ENCODE data around the gene PCYT2. TPM values are rescaled to one million over a fixed set of nuclear protein-coding genes. Genes with fewer than 3 reads are reported as not detected.

Gene PCYT2
- total RNA-seq, 2 donors from 2014 or later = 23.3 to 26.1 TPM

- no peak for DNase-seq (ENCODE audit: low spot score)
- Histone ChIP-seq H3K27ac (no peak overlapping the region), H3K9me3 (no peaks in the 10 kb centered on the region), H3K4me3 (no peak overlapping the region), H3K36me3 (peaks cover 51% of the 10 kb centered on the region), H3K4me1 (peaks cover 0 to 12% of the 10 kb centered on the region in 2 donors), H3K27me3 (no peaks in the 10 kb centered on the region)
- no peak for TF ChIP-seq CTCF (IDR thresholded peaks at IDR 0.05)
Measured at GRCh38 chr17:81899514-81900166, 11.6 kb downstream of the PCYT2 start.

DNA sequence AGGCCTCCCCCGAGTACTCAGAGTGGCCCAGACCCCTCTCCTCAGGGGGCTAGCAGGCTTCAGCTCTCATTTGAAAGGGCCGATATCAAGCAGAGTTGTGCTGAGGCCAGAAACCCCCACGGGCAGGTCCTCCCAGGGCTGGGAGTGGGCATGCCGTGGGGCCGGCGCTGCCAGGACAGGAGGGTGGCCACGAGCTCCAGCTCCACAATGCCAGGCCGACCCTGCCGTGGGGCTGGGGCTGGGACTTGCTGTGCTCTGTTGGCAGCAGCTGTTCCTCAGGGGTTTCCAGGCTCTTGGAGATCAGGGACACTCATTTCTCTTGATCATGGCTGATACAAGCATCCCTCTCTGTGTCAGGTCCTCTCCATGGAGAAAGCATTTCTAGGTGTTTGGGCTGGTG is 12.3 kb downstream of the PCYT2 start:
- no peak for TF ChIP-seq CTCF (IDR thresholded peaks at IDR 0.05)
- Histone ChIP-seq H3K36me3 (peaks cover 56% of the 10 kb centered on the region), H3K27ac (no peak overlapping the region), H3K27me3 (no peaks in the 10 kb centered on the region), H3K4me1 (peaks cover 0 to 12% of the 10 kb centered on the region in 2 donors), H3K4me3 (no peak overlapping the region), H3K9me3 (no peaks in the 10 kb centered on the region)
- DNase-seq (ENCODE audit: low spot score) = no peak

GRCh38 chr17:81898029-81898866 is 13.0 kb downstream of the PCYT2 start:
- no peak overlapping the region for H3K4me3 ChIP-seq
- no peak for TF ChIP-seq CTCF (IDR thresholded peaks at IDR 0.05)
- peaks cover 0 to 12% of the 10 kb centered on the region in 2 donors for H3K4me1 ChIP-seq
- H3K9me3 ChIP-seq = no peaks in the 10 kb centered on the region
- DNase-seq (ENCODE audit: low spot score) = no peak
- peaks cover 57% of the 10 kb centered on the region for H3K36me3 ChIP-seq
- H3K27ac ChIP-seq = no peak overlapping the region
- no peaks in the 10 kb centered on the region for H3K27me3 ChIP-seq

DNA sequence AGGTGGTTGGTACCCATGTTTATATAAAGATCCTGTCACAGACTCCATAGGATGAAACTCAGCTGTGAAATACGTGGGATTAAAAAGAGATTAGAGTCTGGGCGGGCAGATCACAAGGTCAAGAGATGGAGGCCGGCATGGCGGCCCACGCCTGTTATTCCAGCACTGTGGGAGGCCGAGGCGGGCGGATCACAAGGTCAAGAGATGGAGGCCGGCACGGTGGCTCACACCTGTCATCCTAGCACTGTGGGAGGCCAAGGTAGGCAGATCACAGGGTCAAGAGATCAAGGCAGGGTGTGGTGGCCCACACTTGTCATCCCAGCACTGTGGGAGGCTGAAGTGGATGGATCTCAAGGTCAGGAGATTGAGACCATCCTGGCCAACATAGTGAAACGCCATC is 15.8 kb downstream of the PCYT2 start:
- TF ChIP-seq CTCF (IDR thresholded peaks at IDR 0.05) = no peak
- H3K27me3 ChIP-seq = no peaks in the 10 kb centered on the region
- H3K9me3 ChIP-seq = no peaks in the 10 kb centered on the region
- peaks cover 55% of the 10 kb centered on the region for H3K36me3 ChIP-seq
- no peak overlapping the region for H3K4me3 ChIP-seq
- DNase-seq (ENCODE audit: low spot score) = no peak
- peaks cover 0 to 17% of the 10 kb centered on the region in 2 donors for H3K4me1 ChIP-seq
- H3K27ac ChIP-seq = no peak overlapping the region

DNA sequence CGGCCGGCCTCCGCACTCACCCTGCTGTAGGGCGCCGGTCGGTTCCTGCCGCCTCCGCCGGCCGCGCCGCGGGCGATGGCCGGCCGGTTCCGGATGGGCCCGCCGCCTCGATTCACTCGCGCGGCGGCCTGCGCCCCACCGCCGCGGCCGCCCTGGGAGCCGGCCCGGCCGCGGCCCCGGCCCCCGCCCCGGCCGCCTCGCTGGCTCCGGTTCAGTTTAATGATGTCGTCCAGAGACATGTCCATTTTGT is 20.0 kb downstream of the PCYT2 start:
- H3K36me3 ChIP-seq = peaks cover 56% of the 10 kb centered on the region
- TF ChIP-seq CTCF (IDR thresholded peaks at IDR 0.05) = no peak

More for the DNA sequence above, 20.0 kb downstream of the PCYT2 start:
- Histone ChIP-seq H3K4me1 (peaks cover 0 to 26% of the 10 kb centered on the region in 2 donors), H3K27ac (peak overlapping the region; percentile 82 to 90), H3K4me3 (peak overlapping the region; percentile 99), H3K27me3 (no peaks in the 10 kb centered on the region), H3K9me3 (no peaks in the 10 kb centered on the region)
- DNase-seq (ENCODE audit: low spot score) = no peak
